Mesendoderm (in vitro differentiated cells): ENCODE measurements around the gene PDS5B.

Experiments
- DNase-seq: peaks from one replicate; pipeline ENCODE4 v3.0.0; 2013
- H2AK5ac ChIP-seq: 2 replicates; pipeline ENCODE4 v1.6.1; 2013; ENCODE audit warnings: low read length, inconsistent platforms
- H2BK120ac ChIP-seq: 2 replicates; pipeline ENCODE4 v1.6.1; 2013; ENCODE audit warnings: low read depth, mild to moderate bottlenecking, low read length, moderate library complexity, mixed read lengths
- H2BK15ac ChIP-seq: replicated peaks from 2 replicates; pipeline ENCODE4 v1.6.1; 2013; ENCODE audit warnings: low read depth, mild to moderate bottlenecking, moderate library complexity
- H2BK5ac ChIP-seq: 2 replicates; pipeline ENCODE4 v1.6.1; 2013; ENCODE audit warnings: low read length, inconsistent platforms
- H3K18ac ChIP-seq: 2 replicates; pipeline ENCODE4 v1.6.1; 2013; ENCODE audit warnings: mild to moderate bottlenecking, low read length, mixed read lengths
- H3K23ac ChIP-seq: one replicate; pipeline ENCODE4 v1.6.1; 2013; ENCODE audit warnings: low read length
- H3K27ac ChIP-seq: 2 replicates; pipeline ENCODE4 v1.5.1; 2013; ENCODE audit warnings: low read depth, mild to moderate bottlenecking, inconsistent platforms, low read length, moderate library complexity
- H3K27me3 ChIP-seq: 2 replicates; pipeline ENCODE4 v1.6.1; 2013; ENCODE audit warnings: low read length, control low read depth, mild to moderate bottlenecking, inconsistent platforms; ENCODE audit not compliant: insufficient read depth, poor library complexity
- H3K36me3 ChIP-seq: 2 replicates; pipeline ENCODE4 v1.6.1; 2013; ENCODE audit warnings: low read length, inconsistent platforms; ENCODE audit not compliant: control insufficient read depth, insufficient read depth
- H3K4ac ChIP-seq: one replicate; pipeline ENCODE4 v1.6.1; 2013; ENCODE audit warnings: low read depth, mild to moderate bottlenecking, low read length, moderate library complexity
- H3K4me1 ChIP-seq: 2 replicates; pipeline ENCODE4 v1.6.1; 2013; ENCODE audit warnings: low read depth, low read length, inconsistent platforms; ENCODE audit not compliant: control insufficient read depth
- H3K4me2 ChIP-seq: 2 replicates; pipeline ENCODE4 v1.6.1; 2013; ENCODE audit warnings: low read length
- H3K4me3 ChIP-seq: 2 replicates; pipeline ENCODE4 v1.5.1; 2013; ENCODE audit warnings: mild to moderate bottlenecking, low read length
- H3K56ac ChIP-seq: one replicate; pipeline ENCODE4 v1.6.1; 2013; ENCODE audit warnings: low read length
- H3K79me1 ChIP-seq: 2 replicates; pipeline ENCODE4 v1.6.1; 2013; ENCODE audit warnings: low read length, inconsistent platforms
- H3K79me2 ChIP-seq: 2 replicates; pipeline ENCODE4 v1.6.1; 2013; ENCODE audit warnings: mild to moderate bottlenecking, low read length; ENCODE audit not compliant: control insufficient read depth, insufficient read depth
- H3K9ac ChIP-seq: 2 replicates; pipeline ENCODE4 v1.6.1; 2013; ENCODE audit warnings: low read length, inconsistent platforms
- H4K5ac ChIP-seq: one replicate; pipeline ENCODE4 v1.6.1; 2013; ENCODE audit warnings: low read length
- H4K8ac ChIP-seq: one replicate; pipeline ENCODE4 v1.6.1; 2013; ENCODE audit warnings: low read depth, mild to moderate bottlenecking, control low read depth, low read length, moderate library complexity
- WGBS: extraction: QIAGEN DNeasy Blood & Tissue Kit; methylation state at CpG from one replicate; pipeline ENCODE4 v1.1.7; 2013; ENCODE audit warnings: low lambda C conversion rate, missing lambda C conversion rate; ENCODE audit not compliant: insufficient coverage; ENCODE audit errors: extremely low coverage; 5-methylcytosine and 5-hydroxymethylcytosine counted together

PDS5B gene

GRCh38 chr13:32587011-32587810, 959 bp downstream of the PDS5B start:
- Histone ChIP-seq H2BK5ac (no peak overlapping the region), H3K27me3 (no peaks in the 10 kb centered on the region), H3K36me3 (no peaks in the 10 kb centered on the region), H3K9ac (peak overlapping the region; percentile 92), H3K23ac (peak overlapping the region; percentile 90), H3K4me3 (peak overlapping the region; percentile 92), H4K5ac (no peak overlapping the region), H2AK5ac (no peak overlapping the region), H2BK120ac (peak overlapping the region; percentile 89), H3K4ac (peak overlapping the region; percentile 89), H3K79me1 (peaks cover 4% of the 10 kb centered on the region), H3K18ac (peak overlapping the region; percentile 100), H3K79me2 (peaks cover 37% of the 10 kb centered on the region), H3K56ac (peak overlapping the region; percentile 92), H2BK15ac (no peak overlapping the region), H3K27ac (peak overlapping the region; percentile 99), H4K8ac (no peak overlapping the region), H3K4me1 (peaks cover 2% of the 10 kb centered on the region), H3K4me2 (peak overlapping the region; percentile 73)
- peak; percentile 72 for DNase-seq
- WGBS = no CpG with 5 or more reads among the region's 74 CpGs

GRCh38 chr13:32587811-32588170, 1.5 kb downstream of the PDS5B start:
- Histone ChIP-seq H2BK120ac (no peak overlapping the region), H3K9ac (peak overlapping the region; percentile 92), H3K79me2 (peaks cover 42% of the 10 kb centered on the region), H2BK5ac (no peak overlapping the region), H4K5ac (no peak overlapping the region), H2AK5ac (no peak overlapping the region), H3K4me2 (peak overlapping the region; percentile 73), H3K18ac (peak overlapping the region; percentile 100), H3K27ac (peak overlapping the region; percentile 99), H3K79me1 (peaks cover 4% of the 10 kb centered on the region), H4K8ac (no peak overlapping the region), H3K27me3 (no peaks in the 10 kb centered on the region), H3K4me1 (peaks cover 2% of the 10 kb centered on the region), H3K4ac (no peak overlapping the region), H3K23ac (no peak overlapping the region), H3K56ac (peak overlapping the region; percentile 92), H3K36me3 (no peaks in the 10 kb centered on the region), H2BK15ac (no peak overlapping the region), H3K4me3 (peak overlapping the region; percentile 92)
- DNase-seq = no peak
- no CpG with 5 or more reads among the region's 8 CpGs for WGBS

- no peak overlapping the region for H3K4ac ChIP-seq
- H3K79me2 ChIP-seq = peaks cover 51% of the 10 kb centered on the region
- H3K4me3 ChIP-seq = no peak overlapping the region
- no peak overlapping the region for H3K18ac ChIP-seq
- no peak overlapping the region for H3K4me2 ChIP-seq
- H3K56ac ChIP-seq = peak overlapping the region; percentile 17
- H3K27me3 ChIP-seq = no peaks in the 10 kb centered on the region
- H3K4me1 ChIP-seq = peaks cover 2% of the 10 kb centered on the region
- no peak overlapping the region for H2AK5ac ChIP-seq
- H2BK5ac ChIP-seq = no peak overlapping the region
- H4K5ac ChIP-seq = no peak overlapping the region
- H3K36me3 ChIP-seq = no peaks in the 10 kb centered on the region
- no peak overlapping the region for H4K8ac ChIP-seq
- no peak for DNase-seq
- H2BK120ac ChIP-seq = no peak overlapping the region
- no peak overlapping the region for H3K23ac ChIP-seq
- no peak overlapping the region for H3K27ac ChIP-seq
- no peak overlapping the region for H2BK15ac ChIP-seq
- H3K79me1 ChIP-seq = peaks cover 7% of the 10 kb centered on the region
- H3K9ac ChIP-seq = peak overlapping the region; percentile 18
- 100% methylated on average over 1 of the region's 5 CpGs for WGBS
Observed at GRCh38 chr13:32588736-32589135, 2.5 kb downstream of the PDS5B start.

DNA sequence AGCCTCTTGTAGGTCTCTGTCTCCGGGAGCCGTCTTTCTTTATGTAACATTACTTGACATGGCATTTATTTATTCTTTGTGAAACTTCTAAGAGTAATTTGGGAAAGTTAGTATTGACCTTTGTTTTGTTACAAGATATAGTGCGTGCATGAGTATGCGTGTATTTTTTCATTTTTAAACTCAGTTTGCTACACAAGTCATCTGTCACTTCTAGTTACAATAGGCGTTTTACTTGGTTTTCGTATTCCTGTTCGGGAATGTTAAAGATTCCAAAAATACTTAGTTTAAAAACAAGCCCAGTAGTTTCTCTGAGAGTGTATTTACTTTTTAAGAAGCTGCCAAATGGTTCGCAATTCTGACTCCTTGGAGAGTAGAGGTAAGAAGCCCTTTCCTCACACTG, 3.2 kb downstream of the PDS5B start:
- peaks cover 9% of the 10 kb centered on the region for H3K79me1 ChIP-seq
- H2BK15ac ChIP-seq = no peak overlapping the region
- H3K27me3 ChIP-seq = no peaks in the 10 kb centered on the region
- DNase-seq = no peak
- H3K36me3 ChIP-seq = no peaks in the 10 kb centered on the region
- no CpG with 5 or more reads among the region's 8 CpGs for WGBS
- peaks cover 2% of the 10 kb centered on the region for H3K4me1 ChIP-seq
- H4K8ac ChIP-seq = no peak overlapping the region
- no peak overlapping the region for H4K5ac ChIP-seq
- no peak overlapping the region for H3K4ac ChIP-seq
- H3K79me2 ChIP-seq = peaks cover 57% of the 10 kb centered on the region
- H3K18ac ChIP-seq = no peak overlapping the region
- H2BK5ac ChIP-seq = no peak overlapping the region
- no peak overlapping the region for H2BK120ac ChIP-seq
- H3K27ac ChIP-seq = no peak overlapping the region
- H2AK5ac ChIP-seq = no peak overlapping the region
- H3K4me3 ChIP-seq = no peak overlapping the region
- no peak overlapping the region for H3K56ac ChIP-seq
- H3K23ac ChIP-seq = no peak overlapping the region
- H3K4me2 ChIP-seq = no peak overlapping the region
- H3K9ac ChIP-seq = no peak overlapping the region

- no peak overlapping the region for H3K4ac ChIP-seq
- H3K4me2 ChIP-seq = no peak overlapping the region
- H3K56ac ChIP-seq = no peak overlapping the region
- H3K18ac ChIP-seq = no peak overlapping the region
- peaks cover 2% of the 10 kb centered on the region for H3K4me1 ChIP-seq
- H3K23ac ChIP-seq = no peak overlapping the region
- peaks cover 9% of the 10 kb centered on the region for H3K79me1 ChIP-seq
- no peaks in the 10 kb centered on the region for H3K36me3 ChIP-seq
- no peaks in the 10 kb centered on the region for H3K27me3 ChIP-seq
- H4K8ac ChIP-seq = no peak overlapping the region
- H3K79me2 ChIP-seq = peaks cover 63% of the 10 kb centered on the region
- no peak overlapping the region for H3K4me3 ChIP-seq
- no peak overlapping the region for H2BK120ac ChIP-seq
- no peak overlapping the region for H3K9ac ChIP-seq
- no peak overlapping the region for H4K5ac ChIP-seq
- H2AK5ac ChIP-seq = no peak overlapping the region
- WGBS = no CpG with 5 or more reads among the region's 2 CpGs
- peak; percentile 10 for DNase-seq
- no peak overlapping the region for H2BK5ac ChIP-seq
- no peak overlapping the region for H3K27ac ChIP-seq
- H2BK15ac ChIP-seq = no peak overlapping the region
Observed at GRCh38 chr13:32590266-32590665, 4.0 kb downstream of the PDS5B start.

DNA sequence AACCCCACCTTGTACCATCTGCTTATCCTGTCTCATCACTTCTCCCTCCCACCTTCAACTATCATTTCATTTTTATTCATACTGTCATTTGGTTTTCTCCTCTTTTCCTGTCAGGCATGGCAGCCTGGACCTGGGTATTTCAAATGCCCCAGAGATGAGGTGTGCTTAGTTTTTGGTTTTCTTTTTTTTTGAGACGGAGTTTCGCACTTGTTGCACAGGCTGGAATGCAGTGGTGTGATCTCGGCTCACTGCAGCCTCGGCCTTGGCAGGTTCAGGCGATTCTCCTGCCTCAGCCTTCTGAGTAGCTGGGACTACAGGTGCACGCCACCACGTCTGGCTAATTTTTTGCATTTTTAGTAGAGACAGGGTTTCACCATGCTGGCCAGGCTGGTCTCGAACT, 5.8 kb downstream of the PDS5B start:
- Histone ChIP-seq H3K36me3 (no peaks in the 10 kb centered on the region), H3K4me3 (no peak overlapping the region), H2BK5ac (no peak overlapping the region), H3K23ac (no peak overlapping the region), H2AK5ac (no peak overlapping the region), H3K4me2 (no peak overlapping the region), H3K79me1 (peaks cover 9% of the 10 kb centered on the region), H3K27me3 (no peaks in the 10 kb centered on the region), H3K9ac (no peak overlapping the region), H4K8ac (no peak overlapping the region), H2BK15ac (no peak overlapping the region), H3K4me1 (peaks cover 2% of the 10 kb centered on the region), H3K27ac (no peak overlapping the region), H3K79me2 (peaks cover 78% of the 10 kb centered on the region), H4K5ac (no peak overlapping the region), H2BK120ac (no peak overlapping the region), H3K4ac (no peak overlapping the region), H3K56ac (no peak overlapping the region), H3K18ac (no peak overlapping the region)
- no peak for DNase-seq
- WGBS = no CpG with 5 or more reads among the region's 8 CpGs
